HCEC 1CT (cell line): ENCODE data around the gene CD300A.

Experiments
- DNase-seq: peaks from one replicate; pipeline ENCODE4 v3.0.0-alpha.2; 2017

The CD300A gene

GRCh38 chr17:74455821-74456220, 10.6 kb upstream of the CD300A start:
- DNase-seq, result no peak

- peak; percentile 2 for DNase-seq
Observed at GRCh38 chr17:74457146-74457819, 9.2 kb upstream of the CD300A start.

DNA sequence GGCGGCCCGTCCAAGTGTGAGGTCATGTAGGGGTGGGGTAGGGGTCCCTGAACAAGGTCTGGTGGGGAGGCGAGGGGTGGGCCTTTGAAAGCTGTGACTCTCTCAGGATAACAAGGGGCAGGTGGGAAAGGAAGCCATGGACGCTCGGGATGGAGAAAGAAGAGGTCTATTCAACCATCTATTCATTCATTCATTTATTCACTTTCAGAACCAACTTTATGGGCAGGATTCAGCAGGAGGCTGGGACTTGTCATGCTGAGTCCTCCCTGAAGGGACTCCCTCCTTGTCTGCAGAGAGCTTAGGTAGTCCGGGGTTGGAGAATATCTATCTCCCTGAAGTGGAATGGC, 8.6 kb upstream of the CD300A start:
- DNase-seq, result no peak

GRCh38 chr17:74458835-74459234, 7.6 kb upstream of the CD300A start:
- no peak for DNase-seq

GRCh38 chr17:74459622-74460021, 6.8 kb upstream of the CD300A start:
- DNase-seq, result no peak

GRCh38 chr17:74460241-74460640, 6.2 kb upstream of the CD300A start:
- DNase-seq, result no peak

GRCh38 chr17:74460996-74461395, 5.4 kb upstream of the CD300A start:
- no peak for DNase-seq

- DNase-seq, result no peak
Observed at GRCh38 chr17:74461611-74462010, 4.8 kb upstream of the CD300A start.

GRCh38 chr17:74464730-74465377, 1.6 kb upstream of the CD300A start:
- DNase-seq, result no peak

DNA sequence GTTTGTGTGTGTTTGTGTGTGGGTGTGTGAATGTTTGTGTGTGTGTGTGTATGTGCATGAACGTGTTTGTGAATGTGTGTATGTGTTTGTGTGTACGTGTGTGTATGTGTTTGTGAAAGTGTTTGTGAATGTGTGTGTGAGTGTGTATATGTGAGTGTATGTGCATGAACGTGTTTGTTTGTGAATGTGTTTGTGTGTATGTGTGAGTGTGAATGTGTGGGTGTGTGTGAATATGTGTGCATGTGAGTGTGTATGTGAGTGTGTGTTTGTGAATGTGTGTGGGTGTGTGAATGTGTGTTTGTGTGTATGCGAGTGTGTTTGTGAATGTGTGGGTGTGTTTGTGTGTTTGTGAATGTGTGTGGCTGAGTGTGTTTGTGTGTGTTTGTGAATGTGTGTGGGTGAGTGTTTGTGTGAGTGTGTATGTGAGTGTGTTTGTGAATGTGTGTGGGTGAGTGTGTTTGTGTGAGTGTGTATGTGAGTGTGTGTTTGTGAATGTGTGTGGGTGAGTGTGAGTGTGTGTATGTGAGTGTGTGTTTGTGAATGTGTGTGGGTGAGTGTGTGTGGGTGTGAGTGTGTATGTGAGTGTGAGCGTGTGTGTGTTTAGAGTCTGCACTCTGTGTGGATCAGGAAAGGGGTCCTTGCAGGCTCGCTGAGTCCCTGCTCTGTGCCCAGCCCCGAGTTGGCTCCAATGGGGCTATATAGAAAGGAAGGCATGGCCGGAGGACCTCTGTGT, 890 bp upstream of the CD300A start:
- DNase-seq, result no peak

DNA sequence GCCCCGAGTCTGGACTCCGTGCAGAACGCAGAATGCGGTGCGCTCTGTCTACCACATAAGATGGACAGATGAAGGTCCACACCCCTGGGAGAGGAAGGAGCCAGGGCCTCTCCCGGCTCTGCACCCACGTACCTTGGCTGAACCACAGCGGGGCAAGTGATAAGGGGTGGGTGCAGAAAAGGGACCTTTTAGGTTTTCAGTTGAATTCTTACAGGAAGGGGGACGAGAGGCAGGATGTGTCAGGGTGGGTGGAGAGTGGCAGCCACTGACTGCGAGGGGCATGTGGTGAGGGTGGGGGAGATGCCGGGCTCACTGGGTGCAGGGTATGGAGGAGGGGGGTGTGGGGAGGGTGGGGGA, 372 bp downstream of the CD300A start:
- DNase-seq, result no peak

GRCh38 chr17:74467221-74467951, 952 bp downstream of the CD300A start:
- DNase-seq, result no peak

DNA sequence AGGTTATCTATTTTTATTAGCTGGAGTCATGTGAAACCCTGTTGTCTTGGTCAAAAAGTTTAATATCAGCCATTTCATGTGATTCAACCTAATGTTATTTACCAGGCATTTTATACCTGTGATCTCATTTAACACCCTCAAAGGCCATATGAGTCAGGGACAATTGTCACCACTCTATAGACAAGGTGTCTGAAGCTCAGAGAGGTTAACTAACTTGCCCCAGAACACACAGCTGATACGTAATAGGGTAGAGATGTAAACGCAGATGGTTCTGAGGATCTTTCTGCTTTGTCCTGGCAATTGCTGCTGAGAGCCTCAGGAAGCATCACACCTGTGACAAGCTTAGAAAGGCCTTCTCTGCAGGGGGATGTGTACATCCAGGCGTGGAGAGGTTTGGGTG, 4.9 kb downstream of the CD300A start:
- no peak for DNase-seq

- no peak for DNase-seq
Observed at GRCh38 chr17:74472890-74473289, 6.5 kb downstream of the CD300A start.

DNA sequence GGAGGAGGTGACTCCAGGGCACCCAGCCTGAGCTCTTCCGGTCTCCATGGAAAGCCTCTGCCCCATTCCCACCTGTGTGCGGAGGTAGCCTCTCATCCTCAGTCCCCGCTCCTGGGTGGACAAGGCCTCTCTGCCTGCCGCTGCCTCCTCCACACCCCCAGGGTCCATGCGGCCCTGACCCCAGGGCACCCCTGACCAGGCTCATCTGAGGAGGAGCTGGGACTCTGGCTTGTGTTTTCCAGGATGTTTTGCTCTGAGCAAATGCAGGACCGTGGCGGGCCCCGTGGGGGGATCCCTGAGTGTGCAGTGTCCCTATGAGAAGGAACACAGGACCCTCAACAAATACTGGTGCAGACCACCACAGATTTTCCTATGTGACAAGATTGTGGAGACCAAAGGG, 6.9 kb downstream of the CD300A start:
- DNase-seq, result no peak

DNA sequence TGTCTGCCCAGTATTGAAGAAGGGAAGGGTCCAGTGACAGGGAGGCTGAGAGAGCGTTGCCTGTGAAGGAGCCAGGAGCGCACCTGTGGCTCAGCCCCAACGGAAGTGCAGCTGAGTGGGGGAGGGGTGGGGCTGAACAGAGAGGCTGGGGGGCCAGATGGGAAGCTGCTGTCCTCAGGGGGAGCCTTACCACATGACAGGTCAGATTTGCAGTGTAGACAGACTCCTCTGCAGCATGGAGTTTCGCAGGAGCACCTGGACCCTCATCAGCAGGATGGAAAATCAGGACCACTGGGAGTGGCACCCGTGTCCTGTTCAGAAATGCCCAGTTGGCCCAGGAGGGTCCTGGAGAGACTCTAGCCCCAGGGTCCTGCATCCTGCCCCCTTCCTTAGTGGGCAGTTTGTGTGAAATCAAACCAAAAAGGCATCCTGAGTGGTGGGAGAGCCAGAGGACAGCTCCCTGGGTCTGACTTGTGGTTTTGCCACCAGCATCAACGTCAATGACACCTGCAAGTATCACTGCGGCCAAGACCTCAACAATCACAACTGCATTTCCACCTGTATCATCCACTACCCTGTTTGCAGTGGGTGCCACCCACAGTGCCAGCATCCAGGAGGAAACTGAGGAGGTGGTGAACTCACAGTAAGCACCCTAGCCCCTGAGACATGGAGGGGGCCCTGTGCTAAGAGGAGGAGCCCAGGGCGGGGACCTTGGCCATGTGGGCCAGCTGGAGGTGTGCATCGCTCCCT, 7.8 kb downstream of the CD300A start:
- no peak for DNase-seq

GRCh38 chr17:74475189-74475588, 8.8 kb downstream of the CD300A start:
- DNase-seq, result no peak

GRCh38 chr17:74477411-74477810, 11.0 kb downstream of the CD300A start:
- DNase-seq, result no peak

DNA sequence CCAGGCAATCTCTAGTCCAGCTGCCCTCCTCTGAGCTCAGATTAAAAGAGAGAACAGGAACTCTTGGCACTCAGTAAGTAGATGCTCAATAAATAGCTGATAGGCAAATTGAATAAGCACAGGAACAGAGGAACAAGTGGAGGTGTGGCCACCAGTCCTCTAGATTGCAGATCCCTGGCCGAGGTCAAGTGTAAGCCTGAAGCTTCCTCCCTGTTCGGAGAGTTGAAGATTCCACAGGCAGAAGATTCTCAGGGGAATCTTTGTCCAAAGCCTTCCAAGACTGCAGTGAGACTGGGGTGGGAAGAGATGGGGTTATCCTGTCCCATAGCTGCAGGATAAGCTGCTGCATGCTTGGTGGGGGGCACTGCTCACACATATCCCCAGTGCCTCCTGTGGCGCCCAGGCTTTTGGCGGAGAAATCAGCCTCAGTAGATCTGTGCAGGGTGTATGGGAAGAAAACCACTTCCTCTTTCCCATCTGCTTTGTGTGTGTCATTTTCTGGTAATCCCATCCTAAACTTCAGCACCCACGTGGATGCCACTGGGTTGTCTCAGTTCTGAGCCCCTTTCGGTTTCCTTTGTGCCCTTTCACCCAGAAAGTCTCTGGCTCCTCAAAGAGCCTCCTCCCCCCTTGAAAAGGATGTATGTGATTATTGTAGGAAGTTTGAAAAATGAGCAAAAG, 12.1 kb downstream of the CD300A start:
- DNase-seq, result no peak

GRCh38 chr17:74480290-74480689, 13.9 kb downstream of the CD300A start:
- no peak for DNase-seq

- DNase-seq, result no peak
Observed at GRCh38 chr17:74481621-74482020, 15.2 kb downstream of the CD300A start.

DNA sequence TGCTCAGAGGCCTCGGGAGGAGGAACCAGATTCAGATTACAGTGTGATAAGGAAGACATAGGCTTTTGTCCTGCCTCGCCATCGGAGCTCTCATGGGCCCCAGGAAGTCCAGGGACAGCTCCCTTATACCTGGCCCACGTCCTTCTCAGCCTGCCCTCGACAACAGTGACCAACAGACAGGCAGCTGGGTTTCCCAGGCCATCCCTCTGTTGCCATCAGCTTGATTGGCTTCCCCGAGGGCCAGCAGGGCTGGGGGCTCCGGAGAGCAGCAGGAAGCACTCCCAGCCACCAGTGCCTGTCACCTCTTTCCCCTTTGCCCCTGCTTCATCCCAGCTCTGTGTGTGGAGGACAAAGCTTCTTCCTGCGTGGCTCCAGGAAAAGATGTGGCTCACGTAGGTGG, 17.6 kb downstream of the CD300A start:
- DNase-seq, result no peak
